ENCODE results near the gene PDS5A. TPM values are rescaled to one million over a fixed set of nuclear protein-coding genes. Genes with fewer than 3 reads are reported as not detected.
"Not testable (repeated sequence)": the region's sequence is repeated elsewhere in the genome, so short reads cannot be mapped to it uniquely, and the experiment has no call there.

The PDS5A gene
- total RNA-seq, 2 donors from 2014 or later = 84.4 to 150 TPM

DNA sequence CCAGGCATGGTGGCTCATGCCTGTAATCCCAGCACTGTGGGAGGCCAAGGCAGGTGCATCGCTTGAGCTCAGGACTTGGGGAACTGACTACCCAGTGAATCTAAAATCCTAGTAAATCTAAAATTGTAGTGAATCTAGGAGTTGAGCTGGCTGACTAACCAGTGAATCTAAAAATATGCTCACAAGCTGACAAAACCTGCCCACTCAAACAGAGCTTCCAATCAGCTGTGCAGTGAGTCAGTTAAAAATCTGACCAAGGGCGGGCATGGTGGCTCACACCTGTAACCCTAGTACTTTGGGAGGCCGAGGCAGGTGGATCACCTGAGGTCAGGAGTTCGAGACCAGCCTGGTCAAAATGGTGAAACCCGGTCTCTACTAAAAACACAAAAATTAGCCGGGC lies 72.7 kb downstream of the PDS5A start:
- H3K9me3 Mint-ChIP-seq; ATAC-seq; H3K4me1 Mint-ChIP-seq (ENCODE audit: low read depth in 2 of 2); H3K27ac Mint-ChIP-seq; H3K4me3 Mint-ChIP-seq; DNase-seq (ENCODE audit: low spot score); H3K27me3 Mint-ChIP-seq: not testable (repeated sequence)
- H3K36me3 Mint-ChIP-seq = peaks cover 16% of the 10 kb centered on the region

DNA sequence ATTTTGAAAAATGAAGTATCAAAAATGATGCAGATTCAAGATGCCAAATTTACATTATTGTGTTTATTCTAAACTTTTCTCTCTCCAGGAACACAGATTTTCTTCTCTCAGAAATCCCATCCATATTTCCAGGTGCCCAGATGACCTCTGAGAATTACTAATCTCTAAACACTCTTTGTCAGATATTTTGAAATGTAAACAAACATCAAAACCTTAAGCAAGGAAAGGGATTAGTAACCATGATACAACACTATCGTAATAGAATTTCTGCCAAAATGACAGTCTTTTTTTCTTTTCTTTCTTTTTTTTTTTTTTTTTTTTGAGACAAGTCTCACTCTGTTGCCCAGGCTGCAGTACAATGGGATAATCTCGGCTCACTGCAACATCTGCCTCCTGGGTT lies 76.7 kb downstream of the PDS5A start:
- peaks cover 16% of the 10 kb centered on the region for H3K36me3 Mint-ChIP-seq
- no peak overlapping the region for H3K27ac Mint-ChIP-seq
- H3K4me1 Mint-ChIP-seq (ENCODE audit: low read depth in 2 of 2) = peaks cover 0 to 5% of the 10 kb centered on the region in 2 donors
- no peaks in the 10 kb centered on the region for H3K27me3 Mint-ChIP-seq
- DNase-seq (ENCODE audit: low spot score) = no peak
- H3K4me3 Mint-ChIP-seq = no peak overlapping the region
- no peak for ATAC-seq
- H3K9me3 Mint-ChIP-seq = no peaks in the 10 kb centered on the region

DNA sequence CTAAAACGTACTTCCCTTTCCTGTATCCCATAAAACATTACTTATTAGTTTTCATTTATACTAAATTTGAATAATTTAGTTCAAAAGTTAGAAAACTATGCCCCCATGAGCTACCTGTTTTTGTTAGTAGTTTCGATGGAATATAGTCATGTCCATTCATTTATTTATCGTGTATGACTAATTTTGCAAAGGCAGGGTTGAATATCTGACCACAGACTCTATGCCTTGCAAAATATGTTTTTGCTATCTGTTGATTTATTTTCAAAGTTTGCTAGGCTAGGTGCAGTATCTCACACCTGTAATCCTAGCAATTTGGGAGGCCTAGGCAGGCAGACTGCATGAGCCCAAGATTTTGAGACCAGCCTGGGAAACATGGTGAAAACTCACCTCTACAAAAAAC lies 78.4 kb downstream of the PDS5A start:
- DNase-seq (ENCODE audit: low spot score) = no peak
- ATAC-seq = peak in 1 of 2 donors; percentile 63
- peaks cover 10% of the 10 kb centered on the region for H3K36me3 Mint-ChIP-seq
- H3K27me3 Mint-ChIP-seq = no peaks in the 10 kb centered on the region
- H3K27ac Mint-ChIP-seq = no peak overlapping the region
- H3K9me3 Mint-ChIP-seq = no peaks in the 10 kb centered on the region
- no peaks in the 10 kb centered on the region for H3K4me1 Mint-ChIP-seq (ENCODE audit: low read depth in 2 of 2)
- H3K4me3 Mint-ChIP-seq = no peak overlapping the region

DNA sequence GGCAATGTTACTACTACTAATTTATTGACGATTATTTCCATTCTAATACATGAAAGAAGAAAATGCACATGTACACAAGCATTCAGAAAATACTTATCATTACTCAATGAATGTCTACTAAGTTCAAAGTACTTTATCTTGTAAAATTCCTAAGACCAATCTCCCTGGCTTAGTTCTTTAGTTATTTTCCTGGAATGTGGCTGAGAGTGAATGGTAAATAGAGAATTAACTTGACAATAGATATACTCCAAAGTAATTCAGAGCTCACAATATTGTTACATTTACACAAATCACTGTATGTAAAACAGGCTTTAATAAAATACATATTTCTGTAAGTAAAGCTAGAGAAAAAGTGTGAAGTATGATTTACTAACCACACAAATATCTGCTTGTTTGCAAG lies 79.7 kb downstream of the PDS5A start:
- no peaks in the 10 kb centered on the region for H3K27me3 Mint-ChIP-seq
- ATAC-seq (no peak), DNase-seq (ENCODE audit: low spot score) (no peak)
- H3K4me1 Mint-ChIP-seq (ENCODE audit: low read depth in 2 of 2) = no peaks in the 10 kb centered on the region
- no peak overlapping the region for H3K4me3 Mint-ChIP-seq
- H3K9me3 Mint-ChIP-seq = no peaks in the 10 kb centered on the region
- H3K36me3 Mint-ChIP-seq = peaks cover 8% of the 10 kb centered on the region
- H3K27ac Mint-ChIP-seq = no peak overlapping the region

DNA sequence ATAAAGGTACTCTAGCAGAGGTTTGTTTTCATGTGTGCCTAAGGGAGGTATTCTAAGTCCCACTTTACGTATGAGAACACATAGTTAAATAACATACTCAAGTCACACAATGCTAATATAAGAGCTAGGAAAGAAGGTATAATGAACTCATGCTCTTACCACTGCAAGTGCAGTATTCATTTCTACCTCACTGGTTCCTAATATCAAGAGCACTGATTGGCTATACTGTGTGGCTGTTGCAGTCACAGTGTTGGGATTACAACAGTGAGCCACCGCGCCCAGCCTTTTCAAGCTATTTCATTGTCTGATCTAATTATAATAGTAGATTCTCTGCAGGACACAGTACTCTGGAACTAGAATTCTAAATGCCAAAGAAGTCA lies 84.0 kb downstream of the PDS5A start:
- no peaks in the 10 kb centered on the region for H3K27me3 Mint-ChIP-seq
- no peak overlapping the region for H3K27ac Mint-ChIP-seq
- H3K36me3 Mint-ChIP-seq = peaks cover 10% of the 10 kb centered on the region
- no peak overlapping the region for H3K4me3 Mint-ChIP-seq
- no peaks in the 10 kb centered on the region for H3K4me1 Mint-ChIP-seq (ENCODE audit: low read depth in 2 of 2)
- no peaks in the 10 kb centered on the region for H3K9me3 Mint-ChIP-seq
- no peak for ATAC-seq
- DNase-seq (ENCODE audit: low spot score) = no peak

DNA sequence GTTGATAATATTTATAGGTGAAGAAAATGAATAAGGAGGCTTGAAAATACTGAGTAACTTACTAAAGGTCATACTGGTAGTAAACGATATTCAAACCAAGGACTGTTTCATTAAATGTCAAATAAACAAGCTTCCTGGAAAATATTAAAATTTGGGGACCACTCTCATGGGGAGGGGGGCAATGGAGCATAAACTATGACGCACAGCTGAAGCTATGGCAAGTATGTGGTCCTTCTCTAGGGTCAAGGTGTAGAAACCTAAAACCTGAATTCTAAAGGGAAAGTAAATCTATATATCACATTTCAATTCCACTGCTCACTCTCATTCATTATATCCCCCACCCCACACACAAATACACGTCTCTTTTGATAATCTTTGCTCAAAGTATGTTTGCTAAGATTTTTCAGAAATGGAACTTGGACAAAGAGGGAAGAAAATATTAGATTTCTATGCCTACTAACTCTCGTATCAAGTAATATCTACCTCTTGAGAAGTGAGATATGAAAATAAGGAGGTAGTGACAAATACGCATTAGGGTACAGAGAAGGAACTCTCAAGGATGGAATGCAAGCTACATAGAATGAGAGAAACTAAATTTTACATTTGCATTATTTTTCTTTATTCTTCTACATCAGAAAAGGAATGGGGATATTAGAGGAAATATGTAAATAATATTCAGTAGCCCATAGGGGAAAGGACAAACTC lies 84.6 kb downstream of the PDS5A start:
- Mint-ChIP-seq H3K36me3 (peaks cover 12% of the 10 kb centered on the region), H3K4me3 (no peak overlapping the region), H3K9me3 (no peaks in the 10 kb centered on the region), H3K27ac (no peak overlapping the region), H3K27me3 (no peaks in the 10 kb centered on the region), H3K4me1 (ENCODE audit: low read depth in 2 of 2) (no peaks in the 10 kb centered on the region)
- ATAC-seq = no peak
- DNase-seq (ENCODE audit: low spot score) = no peak

DNA sequence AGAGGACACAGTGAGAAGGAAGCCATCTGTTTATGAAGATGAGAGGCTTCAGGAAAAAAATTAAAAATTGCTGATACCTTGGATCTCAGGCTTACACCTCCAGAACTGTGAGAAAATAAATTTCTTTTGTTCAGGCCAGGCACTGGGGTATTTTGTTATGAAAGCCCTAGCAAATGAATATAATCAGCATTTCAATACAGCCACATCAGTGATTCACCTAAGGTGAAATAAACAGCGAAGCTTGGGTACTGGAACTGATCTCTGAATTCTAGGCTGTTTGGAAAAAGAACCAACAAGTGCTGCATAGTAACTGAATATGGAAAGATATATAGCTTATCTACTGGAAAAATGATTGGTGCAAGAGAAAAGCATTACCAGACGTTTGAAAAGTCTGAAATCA lies 88.5 kb downstream of the PDS5A start:
- DNase-seq (ENCODE audit: low spot score) = no peak
- H3K27me3 Mint-ChIP-seq = no peaks in the 10 kb centered on the region
- no peaks in the 10 kb centered on the region for H3K4me1 Mint-ChIP-seq (ENCODE audit: low read depth in 2 of 2)
- no peak for ATAC-seq
- peaks cover 28% of the 10 kb centered on the region for H3K36me3 Mint-ChIP-seq
- H3K27ac Mint-ChIP-seq = no peak overlapping the region
- no peak overlapping the region for H3K4me3 Mint-ChIP-seq
- no peaks in the 10 kb centered on the region for H3K9me3 Mint-ChIP-seq

DNA sequence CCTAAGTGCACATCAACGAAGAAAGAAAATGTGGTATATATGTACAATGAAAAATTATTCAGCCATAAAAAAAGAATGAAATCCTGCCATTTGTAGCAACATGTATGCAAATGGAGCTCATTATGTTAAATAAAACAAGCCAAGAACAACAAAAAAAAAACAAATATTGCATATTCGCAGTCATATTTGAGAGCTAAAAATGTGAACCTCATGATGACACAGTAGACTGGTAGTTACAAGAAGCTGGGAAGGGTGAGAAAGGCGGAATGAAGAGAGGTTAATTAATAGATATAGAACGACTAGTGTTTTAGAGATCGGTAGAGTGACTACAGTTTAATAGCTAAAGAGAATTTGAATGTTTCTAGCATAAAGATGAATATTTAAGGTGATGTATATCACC lies 89.2 kb downstream of the PDS5A start:
- Mint-ChIP-seq H3K27ac (no peak overlapping the region), H3K27me3 (no peaks in the 10 kb centered on the region), H3K36me3 (peaks cover 28% of the 10 kb centered on the region), H3K4me1 (ENCODE audit: low read depth in 2 of 2) (no peaks in the 10 kb centered on the region), H3K4me3 (no peak overlapping the region), H3K9me3 (no peaks in the 10 kb centered on the region)
- ATAC-seq = no peak
- no peak for DNase-seq (ENCODE audit: low spot score)

DNA sequence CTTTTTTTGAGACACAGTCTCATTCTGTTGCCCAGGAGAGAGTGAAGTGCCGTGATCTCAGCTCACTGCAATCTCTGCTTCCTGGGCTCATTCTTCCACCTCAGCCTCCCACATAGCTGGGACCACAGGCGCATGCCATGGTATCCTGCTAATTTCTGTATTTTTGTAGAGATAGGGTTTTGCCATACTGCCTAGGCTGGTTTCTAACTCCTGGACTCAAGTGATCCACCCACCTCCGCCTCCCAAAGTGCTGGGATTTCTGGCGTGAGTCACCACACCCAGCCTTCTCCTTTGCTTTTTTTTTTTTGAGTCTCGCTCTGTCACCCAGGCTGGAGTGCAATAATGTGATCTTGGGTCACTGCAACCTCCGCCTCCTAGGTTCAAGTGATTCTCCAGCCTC lies 94.1 kb downstream of the PDS5A start:
- H3K27ac Mint-ChIP-seq = peak overlapping the region in 1 of 2 donors; percentile 71
- peaks cover 4% of the 10 kb centered on the region in 2 donors for H3K4me1 Mint-ChIP-seq (ENCODE audit: low read depth in 2 of 2)
- no peaks in the 10 kb centered on the region for H3K9me3 Mint-ChIP-seq

DNA sequence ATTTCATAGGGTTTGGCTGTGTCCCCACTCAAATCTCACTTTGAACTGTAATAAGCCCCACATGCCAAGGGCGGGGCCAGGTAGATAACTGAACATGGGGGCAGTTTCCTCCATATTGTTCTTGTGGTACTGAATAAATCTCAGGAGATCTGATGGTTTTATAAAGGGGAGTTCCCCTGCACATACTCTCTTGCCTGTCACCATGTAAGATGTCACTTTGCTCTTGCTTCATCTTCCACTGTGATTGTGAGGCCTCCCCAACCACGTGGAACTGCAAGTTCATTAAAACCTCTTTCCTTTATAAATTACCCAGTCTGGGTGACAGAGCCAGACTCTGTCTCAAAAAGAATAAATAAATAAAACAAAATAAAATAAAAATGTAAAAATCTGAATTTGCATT lies 95.9 kb downstream of the PDS5A start:
- Mint-ChIP-seq H3K4me1 (ENCODE audit: low read depth in 2 of 2) (peaks cover 4% of the 10 kb centered on the region in 2 donors), H3K27ac (peak overlapping the region in 1 of 2 donors; percentile 27), H3K9me3 (no peaks in the 10 kb centered on the region), H3K36me3 (peaks cover 23% of the 10 kb centered on the region), H3K4me3 (no peak overlapping the region), H3K27me3 (no peaks in the 10 kb centered on the region)
- ATAC-seq = no peak
- no peak for DNase-seq (ENCODE audit: low spot score)

More for the DNA sequence above, 94.1 kb downstream of the PDS5A start:
- DNase-seq (ENCODE audit: low spot score) (no peak), ATAC-seq (no peak)
- H3K27me3 Mint-ChIP-seq = no peaks in the 10 kb centered on the region
- H3K36me3 Mint-ChIP-seq = peaks cover 37% of the 10 kb centered on the region
- no peak overlapping the region for H3K4me3 Mint-ChIP-seq

DNA sequence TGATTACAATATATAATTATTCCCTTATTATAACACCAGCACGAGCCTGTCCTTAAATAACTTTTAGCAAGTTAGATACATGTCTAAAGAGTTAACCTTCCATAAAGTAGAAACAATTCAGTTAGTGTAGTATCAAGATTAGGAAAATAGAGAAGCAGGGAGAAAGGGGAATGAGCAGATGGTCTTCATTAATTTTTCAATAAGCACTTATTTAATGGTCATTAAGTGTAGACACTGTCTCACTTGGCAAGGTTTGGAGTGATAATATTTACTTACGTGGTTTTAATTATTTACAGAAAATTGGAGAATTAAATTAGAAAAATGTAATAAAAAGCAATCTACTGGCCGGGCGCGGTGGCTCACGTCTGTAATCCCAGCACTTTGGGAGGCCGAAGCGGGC lies 99.7 kb downstream of the PDS5A start:
- ATAC-seq (no peak), DNase-seq (ENCODE audit: low spot score) (no peak)
- Mint-ChIP-seq H3K36me3 (peaks cover 23% of the 10 kb centered on the region), H3K9me3 (no peaks in the 10 kb centered on the region), H3K27me3 (no peaks in the 10 kb centered on the region), H3K4me1 (ENCODE audit: low read depth in 2 of 2) (peaks cover 14 to 18% of the 10 kb centered on the region in 2 donors), H3K4me3 (no peak overlapping the region), H3K27ac (no peak overlapping the region)

DNA sequence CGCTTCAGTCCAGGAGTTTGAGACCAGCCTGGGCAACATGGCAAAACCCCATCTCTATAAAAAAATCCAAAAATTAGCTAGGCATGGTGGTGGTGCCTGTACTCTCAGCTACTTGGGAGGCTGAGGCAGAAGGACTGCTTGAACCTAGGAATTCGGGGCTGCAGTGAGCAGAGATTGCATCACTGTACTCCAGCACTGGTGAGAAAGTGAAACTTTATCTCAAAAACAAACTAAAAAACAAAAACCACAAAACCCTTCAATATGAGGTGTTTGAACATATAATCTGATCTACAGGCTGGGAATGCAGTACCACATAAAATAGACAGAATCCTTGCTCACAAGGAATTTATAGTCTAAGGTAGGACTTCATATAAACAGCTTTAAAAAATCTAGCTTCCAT lies 103.9 kb downstream of the PDS5A start:
- no peak for DNase-seq (ENCODE audit: low spot score)

DNA sequence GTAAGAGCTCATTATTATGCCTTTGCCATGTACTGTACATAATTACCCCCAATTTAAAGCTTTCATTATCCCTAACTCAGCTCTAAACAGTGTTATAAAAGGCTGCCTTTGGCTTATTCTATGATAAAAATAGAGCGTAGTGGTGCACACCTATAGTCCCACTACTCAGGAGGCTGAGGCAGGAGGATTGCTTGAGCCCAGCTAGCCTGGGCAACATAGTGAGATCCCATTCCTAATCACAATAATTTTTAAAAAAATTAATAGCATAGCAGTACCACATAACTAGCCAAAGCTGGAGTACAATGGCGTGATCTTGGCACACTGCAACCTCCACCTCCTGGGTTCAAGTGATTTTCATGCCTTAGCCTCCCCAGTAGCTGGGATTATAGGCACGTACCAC lies 112.4 kb downstream of the PDS5A start:
- Mint-ChIP-seq H3K4me1 (ENCODE audit: low read depth in 2 of 2) (no peaks in the 10 kb centered on the region), H3K27me3 (no peaks in the 10 kb centered on the region), H3K27ac (no peak overlapping the region), H3K9me3 (no peaks in the 10 kb centered on the region), H3K36me3 (peaks cover 3% of the 10 kb centered on the region), H3K4me3 (no peak overlapping the region)
- no peak for DNase-seq (ENCODE audit: low spot score)
- no peak for ATAC-seq

More for the DNA sequence above, 103.9 kb downstream of the PDS5A start:
- Mint-ChIP-seq H3K4me3 (no peak overlapping the region), H3K27me3 (no peaks in the 10 kb centered on the region), H3K36me3 (peaks cover 16% of the 10 kb centered on the region), H3K9me3 (no peaks in the 10 kb centered on the region), H3K4me1 (ENCODE audit: low read depth in 2 of 2) (peaks cover 10 to 13% of the 10 kb centered on the region in 2 donors), H3K27ac (peak overlapping the region in 1 of 2 donors; percentile 66)
- peak in 1 of 2 donors; percentile 51 for ATAC-seq

DNA sequence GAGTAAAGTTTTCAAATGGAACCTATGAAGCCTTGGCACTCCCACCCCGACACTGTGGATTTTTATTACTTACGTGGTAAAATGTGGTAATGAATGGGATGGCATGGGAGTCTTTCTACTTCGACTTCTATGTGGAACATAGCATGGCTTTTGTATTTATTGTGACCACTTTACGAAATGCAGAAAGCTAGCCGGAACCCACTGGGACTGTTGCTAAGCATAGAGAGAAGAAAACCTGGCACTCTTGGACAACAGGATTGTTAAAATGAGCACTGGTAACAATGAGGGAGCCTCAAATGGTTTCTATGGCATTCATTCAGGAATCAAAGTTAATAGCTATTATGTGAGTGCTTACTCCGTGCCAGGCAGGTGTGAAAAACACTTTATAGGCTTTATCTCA lies 113.3 kb downstream of the PDS5A start:
- H3K9me3 Mint-ChIP-seq = no peaks in the 10 kb centered on the region
- no peak for ATAC-seq
- no peak overlapping the region for H3K4me3 Mint-ChIP-seq
- H3K4me1 Mint-ChIP-seq (ENCODE audit: low read depth in 2 of 2) = no peaks in the 10 kb centered on the region
- peaks cover 8% of the 10 kb centered on the region for H3K36me3 Mint-ChIP-seq
- H3K27me3 Mint-ChIP-seq = no peaks in the 10 kb centered on the region
- H3K27ac Mint-ChIP-seq = no peak overlapping the region
- DNase-seq (ENCODE audit: low spot score) = no peak

DNA sequence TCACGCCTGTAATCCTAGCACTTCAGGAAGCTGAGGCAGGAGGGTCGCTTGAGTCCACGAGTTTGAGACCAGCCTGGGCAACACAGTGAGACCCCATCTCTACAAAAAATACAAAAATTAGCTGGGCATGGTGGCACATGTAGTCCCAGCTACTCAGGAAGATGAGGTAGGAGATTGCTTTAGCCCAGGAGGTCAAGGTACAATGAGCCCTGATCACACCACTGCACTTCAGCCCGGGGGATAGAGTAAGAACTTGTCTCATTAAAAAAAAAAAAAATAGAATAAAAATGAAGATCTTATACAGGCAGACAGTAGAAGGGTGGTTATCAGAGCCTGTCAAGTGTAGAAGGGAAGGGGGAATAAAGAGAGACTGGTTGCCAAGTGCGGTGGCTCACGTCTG lies 116.9 kb downstream of the PDS5A start:
- DNase-seq (ENCODE audit: low spot score) (no peak), ATAC-seq (no peak)
- no peaks in the 10 kb centered on the region for H3K9me3 Mint-ChIP-seq
- no peak overlapping the region for H3K4me3 Mint-ChIP-seq
- peaks cover 11% of the 10 kb centered on the region for H3K36me3 Mint-ChIP-seq
- H3K27me3 Mint-ChIP-seq = no peaks in the 10 kb centered on the region
- H3K27ac Mint-ChIP-seq = peak overlapping the region in 1 of 2 donors; percentile 47
- peaks cover 0 to 2% of the 10 kb centered on the region in 2 donors for H3K4me1 Mint-ChIP-seq (ENCODE audit: low read depth in 2 of 2)
